Astrocyte of the spinal cord (primary cell): ENCODE measurements around the gene PTGES3L.
A peak's percentile ranks its signal among the peaks of the same experiment; 100 is the strongest.

ENCODE experiments used
- DNase-seq: peaks from one replicate; pipeline ENCODE4 v3.0.0; 2011; ENCODE audit warnings: low read depth, low spot score
- H3K4me3 ChIP-seq: 2 replicates; pipeline ENCODE4 v1.5.1; 2011; ENCODE audit warnings: low read depth, mild to moderate bottlenecking, low read length, moderate library complexity
- CTCF ChIP-seq: IDR thresholded peaks from 2 replicates; pipeline ENCODE4 v1.5.1; 2012; ENCODE audit warnings: low read depth, mild to moderate bottlenecking, low read length, inconsistent platforms
- in situ Hi-C: cut with HindIII; loops from 2 replicates; pipeline ENCODE4 v1.10.0; 2017; ENCODE audit warnings: low sequenced_read_pairs

PTGES3L gene

DNA sequence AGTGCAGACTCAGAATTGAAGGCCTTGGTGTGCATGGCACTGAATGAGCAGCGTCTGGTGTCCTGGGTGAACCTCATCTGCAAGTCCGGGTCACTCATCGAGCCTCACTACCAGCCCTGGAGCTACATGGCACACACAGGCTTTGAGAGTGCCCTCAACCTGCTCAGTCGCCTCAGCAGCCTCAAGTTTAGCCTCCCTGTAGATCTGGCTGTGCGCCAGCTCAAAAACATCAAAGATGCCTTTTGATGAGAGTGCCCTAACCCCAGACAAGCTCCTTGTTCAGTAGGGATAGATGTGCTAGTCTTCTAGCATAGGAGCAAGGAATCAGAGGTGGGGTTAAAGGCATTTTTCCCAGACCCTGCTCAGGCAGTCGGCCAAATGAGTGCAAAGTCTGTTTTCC, 11.6 kb upstream of the PTGES3L start:
- in situ Hi-C loops, result no loop called here
- H3K4me3 ChIP-seq, result no peak overlapping the region
- TF ChIP-seq CTCF, result no peak
- DNase-seq, result no peak

DNA sequence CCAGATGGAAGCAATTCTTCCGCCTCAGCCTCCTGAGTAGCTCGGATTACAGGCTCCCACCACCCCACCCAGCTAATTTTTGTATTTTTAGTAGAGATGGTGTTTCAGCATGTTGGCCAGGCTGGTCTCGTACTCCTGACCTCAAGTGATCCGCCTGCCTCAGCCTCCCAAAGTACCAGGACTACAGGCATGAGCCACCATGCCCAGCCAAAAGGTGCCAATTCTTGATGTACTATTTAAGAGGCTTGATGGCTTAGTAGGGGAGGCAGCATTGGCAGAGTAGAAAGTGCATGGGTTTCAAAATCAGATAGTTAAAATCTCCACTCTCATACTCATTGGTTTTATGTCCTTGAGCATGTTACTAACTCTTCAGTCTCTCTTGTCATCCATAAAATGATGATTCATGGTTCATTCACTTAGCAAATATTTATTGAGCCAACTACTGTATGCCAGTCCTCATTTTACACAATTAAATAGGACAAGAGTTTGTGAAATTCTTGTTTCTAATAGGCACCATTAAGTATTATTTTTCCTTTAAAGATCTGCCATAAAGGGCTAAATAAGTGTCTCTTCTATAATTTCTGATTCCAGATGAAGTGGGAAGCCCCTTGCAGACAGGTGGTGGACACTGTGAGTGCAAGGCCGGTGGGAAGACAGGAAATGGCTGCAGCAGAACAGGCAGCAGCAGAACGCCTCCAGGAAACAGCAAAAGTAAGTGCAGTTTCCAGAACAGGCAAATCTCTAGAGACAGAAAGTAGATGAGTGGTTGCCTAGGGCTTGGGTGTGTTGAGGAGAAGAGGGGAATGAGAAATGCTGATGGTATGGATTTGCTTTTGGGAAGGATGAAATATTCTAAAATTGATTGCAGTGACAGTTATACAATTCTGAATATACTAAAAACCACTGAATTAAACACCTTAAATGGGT, 10.1 kb upstream of the PTGES3L start:
- no peak overlapping the region for H3K4me3 ChIP-seq
- DNase-seq, result no peak
- no peak for TF ChIP-seq CTCF
- in situ Hi-C loops, result no loop called here

- DNase-seq, result no peak
- no peak overlapping the region for H3K4me3 ChIP-seq
- no peak for TF ChIP-seq CTCF
- in situ Hi-C loops, result no loop called here
Measured at GRCh38 chr17:42989141-42989540, 9.3 kb upstream of the PTGES3L start.

- no peak for TF ChIP-seq CTCF
- no peak for DNase-seq
- H3K4me3 ChIP-seq, result no peak overlapping the region
- in situ Hi-C loops, result no loop called here
Measured at GRCh38 chr17:42985225-42985624, 5.3 kb upstream of the PTGES3L start.

DNA sequence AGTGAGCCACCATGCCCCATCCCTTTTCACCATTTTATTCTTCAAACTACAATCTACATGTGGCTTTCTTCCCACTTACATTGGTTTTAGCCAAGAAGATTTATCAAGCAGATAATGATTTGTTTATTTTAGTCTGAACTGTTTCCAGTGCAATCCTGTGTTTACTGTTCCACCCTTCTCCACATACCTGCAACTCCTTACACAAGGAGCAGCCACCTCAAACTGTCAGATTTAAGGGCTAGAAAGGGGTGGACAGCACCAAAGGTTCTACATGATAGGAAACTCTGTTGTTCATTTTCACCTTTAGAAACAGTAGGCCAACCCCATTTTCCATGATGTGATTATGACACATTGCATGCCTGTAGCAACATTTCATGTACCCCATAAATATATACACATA, 2.4 kb upstream of the PTGES3L start:
- no peak for TF ChIP-seq CTCF
- in situ Hi-C loops, result no loop called here
- H3K4me3 ChIP-seq, result no peak overlapping the region
- DNase-seq, result no peak

GRCh38 chr17:42980766-42981397, 1.0 kb upstream of the PTGES3L start:
- peak overlapping the region; percentile 84 for H3K4me3 ChIP-seq
- DNase-seq, result peak; percentile 24
- in situ Hi-C loops, result no loop called here
- no peak for TF ChIP-seq CTCF
